H1 (cell line): ENCODE measurements around the gene C1orf56. TPM values are rescaled to one million over a fixed set of nuclear protein-coding genes. Genes with fewer than 3 reads are reported as not detected.

ENCODE experiments used
- CTCF ChIA-PET: fragments of 300-600 bp; sonication (Branson Sonifier 250); formaldehyde crosslinking; loops from one replicate; lab custom pipeline; 2021; ENCODE audit not compliant: partially characterized antibody; lab: Charles Lee
- POLR2A ChIA-PET: fragments of 300-600 bp; sonication (Branson Sonifier 250); formaldehyde crosslinking; loops from one replicate; lab custom pipeline; 2021; ENCODE audit warnings: inconsistent platforms; ENCODE audit not compliant: partially characterized antibody; lab: Charles Lee
- DNase-seq, 2 experiments: peaks; one replicate each; pipeline versions ENCODE4 v3.0.0 to v3.0.0-alpha.2; 2010 to 2022; ENCODE audit warnings: low spot score in 2 of 2, low read depth in 1 of 2, mixed read lengths in 1 of 2
- FAIRE-seq: peaks from 2 replicates; lab custom pipeline; 2011; peaks lifted over from hg19 to GRCh38; lab: Jason Lieb, UNC
- H2AFZ ChIP-seq: 2 replicates; pipeline ENCODE4 v1.8.1; 2012; ENCODE audit warnings: low read length, inconsistent platforms
- H2AK5ac ChIP-seq: 2 replicates; pipeline ENCODE4 v1.6.1; 2013; ENCODE audit warnings: low read depth, low read length
- H2BK120ac ChIP-seq: replicated peaks from 2 replicates; pipeline ENCODE3; 2013; ENCODE audit warnings: low read depth, low read length, inconsistent platforms
- H2BK12ac ChIP-seq: 2 replicates; pipeline ENCODE4 v1.6.1; 2013; ENCODE audit warnings: low read depth, low read length
- H2BK15ac ChIP-seq: 2 replicates; pipeline ENCODE4 v1.6.1; 2013; ENCODE audit warnings: low read length
- H2BK20ac ChIP-seq: 2 replicates; pipeline ENCODE4 v1.6.1; 2013; ENCODE audit warnings: low read length
- H2BK5ac ChIP-seq: 2 replicates; pipeline ENCODE4 v1.6.1; 2013; ENCODE audit warnings: low read depth, low read length
- H3K14ac ChIP-seq: 2 replicates; pipeline ENCODE4 v1.6.1; 2013; ENCODE audit warnings: inconsistent platforms; ENCODE audit not compliant: insufficient read length
- H3K18ac ChIP-seq: 2 replicates; pipeline ENCODE4 v1.6.1; 2013; ENCODE audit warnings: low read length; ENCODE audit errors: extremely low read depth
- H3K23ac ChIP-seq: 2 replicates; pipeline ENCODE4 v1.6.1; 2013; ENCODE audit warnings: inconsistent platforms; ENCODE audit not compliant: insufficient read length
- H3K23me2 ChIP-seq: 2 replicates; pipeline ENCODE4 v1.6.1; 2013; ENCODE audit warnings: low read depth, low read length
- H3K27ac ChIP-seq: 2 replicates; pipeline ENCODE4 v1.6.1; 2011; ENCODE audit warnings: low read depth, low read length, inconsistent platforms
- H3K27me3 ChIP-seq, 4 experiments: replicated peaks in 1 of 4; 1 replicate in 1 of 4; 2 replicates in 3 of 4; pipeline versions ENCODE4 v1.6.1 to v1.8.1; 2011 to 2013; ENCODE audit warnings: low read length in 3 of 4, mild to moderate bottlenecking in 3 of 4, inconsistent platforms in 2 of 4, mixed read lengths in 2 of 4, moderate library complexity in 1 of 4; ENCODE audit not compliant: control insufficient read depth in 3 of 4, insufficient read depth in 3 of 4; ENCODE audit errors: extremely low read depth in 1 of 4
- H3K36me3 ChIP-seq, 4 experiments: 2 replicates each; pipeline versions ENCODE4 v1.6.1 to v1.8.1; 2011 to 2013; ENCODE audit warnings: mild to moderate bottlenecking in 4 of 4, low read length in 3 of 4, moderate library complexity in 2 of 4, control low read depth in 1 of 4, inconsistent platforms in 1 of 4; ENCODE audit not compliant: insufficient read depth in 4 of 4, control insufficient read depth in 2 of 4
- H3K4ac ChIP-seq: replicated peaks from 2 replicates; pipeline ENCODE3; 2013; ENCODE audit warnings: low read length, low read depth, mixed read lengths, inconsistent platforms; ENCODE audit not compliant: insufficient read length
- H3K4me1 ChIP-seq, 4 experiments: replicated peaks in 1 of 4; 1 replicate in 1 of 4; 2 replicates in 3 of 4; pipeline versions ENCODE4 v1.6.1 to v1.8.1; 2011 to 2013; ENCODE audit warnings: low read length in 3 of 4, inconsistent platforms in 2 of 4, mixed read lengths in 1 of 4; ENCODE audit not compliant: insufficient read depth in 4 of 4, control insufficient read depth in 3 of 4
- H3K4me2 ChIP-seq, 2 experiments: 2 replicates each; pipeline versions ENCODE4 v1.6.1 to v1.8.1; 2011 to 2013; ENCODE audit warnings: low read depth in 2 of 2, low read length in 2 of 2, control low read depth in 1 of 2, inconsistent platforms in 1 of 2, mild to moderate bottlenecking in 1 of 2; ENCODE audit not compliant: insufficient read depth in 1 of 2
- H3K4me3 ChIP-seq, 4 experiments: fragments of 200-600, 300-600 bp in 1 of 4; sonication (generic), shearing (Covaris generic), sonication (Bioruptor Twin) in 1 of 4; 2 replicates each; pipeline versions ENCODE4 v1.5.1 to v1.8.1; 2011 to 2016; ENCODE audit warnings: low read length in 4 of 4, low read depth in 3 of 4, control low read depth in 2 of 4, inconsistent platforms in 2 of 4, mild to moderate bottlenecking in 2 of 4, mixed read lengths in 1 of 4, moderate library complexity in 1 of 4; ENCODE audit not compliant: insufficient read depth in 2 of 4; ENCODE audit errors: extremely low read depth in 1 of 4
- H3K56ac ChIP-seq: replicated peaks from 2 replicates; pipeline ENCODE3; 2013; ENCODE audit warnings: low read depth, mild to moderate bottlenecking, mixed read lengths, low read length, inconsistent platforms; ENCODE audit not compliant: insufficient read length
- H3K79me1 ChIP-seq: 2 replicates; pipeline ENCODE4 v1.6.1; 2013; ENCODE audit warnings: low read depth, low read length, control low read depth
- H3K79me2 ChIP-seq, 2 experiments: 2 replicates each; pipeline versions ENCODE4 v1.6.1 to v1.8.1; 2012 to 2013; ENCODE audit warnings: low read length in 2 of 2, mild to moderate bottlenecking in 2 of 2, inconsistent platforms in 1 of 2; ENCODE audit not compliant: insufficient read depth in 2 of 2, control insufficient read depth in 1 of 2
- H3K9ac ChIP-seq, 4 experiments: replicated peaks in 1 of 4; 1 replicate in 1 of 4; 2 replicates in 3 of 4; pipeline versions ENCODE4 v1.6.1 to v1.8.1; 2011 to 2013; ENCODE audit warnings: low read depth in 3 of 4, low read length in 3 of 4, control low read depth in 2 of 4, mild to moderate bottlenecking in 2 of 4, moderate library complexity in 2 of 4, inconsistent platforms in 1 of 4; ENCODE audit errors: extremely low read depth in 1 of 4
- H3K9me3 ChIP-seq, 2 experiments: 2 replicates each; pipeline versions ENCODE4 v1.6.1 to v1.8.1; 2012 to 2013; ENCODE audit warnings: mild to moderate bottlenecking in 2 of 2, moderate library complexity in 2 of 2, control low read depth in 1 of 2, inconsistent platforms in 1 of 2, low read depth in 1 of 2, low read length in 1 of 2, mixed read lengths in 1 of 2; ENCODE audit not compliant: insufficient read depth in 2 of 2
- H4K20me1 ChIP-seq, 2 experiments: replicated peaks in 1 of 2; 2 replicates each; pipeline versions ENCODE3 to v1.8.1; 2011 to 2013; ENCODE audit warnings: inconsistent platforms in 2 of 2, low read length in 2 of 2, mild to moderate bottlenecking in 1 of 2; ENCODE audit not compliant: insufficient read depth in 2 of 2, control insufficient read depth in 1 of 2
- H4K5ac ChIP-seq: 2 replicates; pipeline ENCODE4 v1.6.1; 2013; ENCODE audit warnings: low read length, low read depth, mixed read lengths, inconsistent platforms; ENCODE audit not compliant: insufficient read length
- H4K8ac ChIP-seq: 2 replicates; pipeline ENCODE4 v1.8.0; 2013; ENCODE audit warnings: mild to moderate bottlenecking, moderate library complexity, low read length, inconsistent platforms; ENCODE audit not compliant: insufficient read depth; ENCODE audit errors: extremely low read depth
- H4K91ac ChIP-seq: replicated peaks from 2 replicates; pipeline ENCODE3; 2013; ENCODE audit warnings: low read length, mixed read lengths, inconsistent platforms; ENCODE audit not compliant: insufficient read length
- ASH2L ChIP-seq: fragments of 200-600, 300-600 bp; sonication (generic); IDR thresholded peaks from one replicate; pipeline ENCODE4 v1.7.1; 2017; ENCODE audit warnings: low read length
- CREB1 ChIP-seq: IDR thresholded peaks from 2 replicates; pipeline ENCODE4 v1.6.1; 2012; ENCODE audit warnings: inconsistent platforms
- E2F6 ChIP-seq: IDR thresholded peaks from 2 replicates; pipeline ENCODE4 v1.6.1; 2012; ENCODE audit warnings: inconsistent platforms
- HDAC2 ChIP-seq, 2 experiments: fragments of 300-600 bp in 1 of 2; sonication (generic) in 1 of 2; IDR thresholded peaks; 2 replicates each; pipeline ENCODE4 v1.6.1; 2011 to 2012; ENCODE audit warnings: low read depth in 2 of 2, low read length in 2 of 2, mild to moderate bottlenecking in 2 of 2, moderate library complexity in 2 of 2, borderline replicate concordance in 1 of 2, inconsistent platforms in 1 of 2
- KDM1A ChIP-seq: fragments of 200-600, 300-600 bp; sonication (generic); IDR thresholded peaks from 2 replicates; pipeline ENCODE4 v1.7.1; 2016; ENCODE audit warnings: mild to moderate bottlenecking, low read length, borderline replicate concordance
- KDM5A ChIP-seq: fragments of 200-600 bp; IDR thresholded peaks from 2 replicates; pipeline ENCODE4 v1.7.1; 2012; ENCODE audit warnings: mild to moderate bottlenecking, low read length, inconsistent platforms, mixed read lengths
- RNF2 ChIP-seq: fragments of 200-900, 300-1000 bp; sonication (generic); IDR thresholded peaks from 2 replicates; pipeline ENCODE4 v1.7.1; 2016; ENCODE audit warnings: borderline replicate concordance, low read depth, mild to moderate bottlenecking, antibody characterized with exemption, low read length; ENCODE audit not compliant: poor library complexity, severe bottlenecking; ENCODE audit errors: missing control alignments
- SUZ12 ChIP-seq: fragments of 200-600 bp; sonication (generic); IDR thresholded peaks from 2 replicates; pipeline ENCODE4 v1.6.1; 2012; ENCODE audit warnings: mild to moderate bottlenecking, inconsistent platforms, low read length, moderate library complexity, mixed read lengths
- WGBS, 2 experiments: shearing (Covaris generic) in 1 of 2; methylation state at CpG; one replicate each; pipeline versions ENCODE4 v1.1.6 to v1.1.7; 2013 to 2015; ENCODE audit warnings: low lambda C conversion rate in 2 of 2, mixed read lengths in 2 of 2, inconsistent platforms in 1 of 2, low coverage in 1 of 2, missing lambda C conversion rate in 1 of 2; ENCODE audit not compliant: insufficient replicate concordance in 2 of 2, insufficient coverage in 1 of 2, insufficient read length in 1 of 2; ENCODE audit errors: extremely low coverage in 1 of 2, missing lambda C conversion rate in 1 of 2; 5-methylcytosine and 5-hydroxymethylcytosine counted together
- polyA plus RNA-seq, 7 experiments: library from polyadenylated mRNA; depleted of rRNA in 3 of 7; stranded (reverse) in 5 of 7; unstranded in 2 of 7; fragments of >200 nt in 5 of 7; fragments of 200-250 nt in 2 of 7; gene quantifications; 1 replicate in 5 of 7; 2 replicates in 1 of 7; 4 replicates in 1 of 7; pipeline versions ENCODE4 v1.2.1 to v1.2.3, GENCODE V29; 2011 to 2013; ENCODE audit warnings: missing spikeins in 2 of 7, mixed read lengths in 2 of 7
- total RNA-seq: library from RNA; stranded (reverse); fragmentation: NEBNext Ultra II Directional; extraction: Animal tissue kit (Norgen Biotek cat#: 25700); gene quantifications from 2 replicates; pipeline ENCODE4 v1.2.1, GENCODE V29; 2021
- TF ChIP-seq, protein P1 (sequence below): IDR thresholded peaks from 2 replicates; pipeline ENCODE4 v1.6.1; 2011; ENCODE audit warnings: low read length, improper control_type of control experiment

The C1orf56 gene
- total and polyA plus RNA-seq, 2 of the 8 experiments (the other 6 are each of a cell fraction or from before 2014, with no cell fraction given) = 3.0 to 3.4 TPM

DNA sequence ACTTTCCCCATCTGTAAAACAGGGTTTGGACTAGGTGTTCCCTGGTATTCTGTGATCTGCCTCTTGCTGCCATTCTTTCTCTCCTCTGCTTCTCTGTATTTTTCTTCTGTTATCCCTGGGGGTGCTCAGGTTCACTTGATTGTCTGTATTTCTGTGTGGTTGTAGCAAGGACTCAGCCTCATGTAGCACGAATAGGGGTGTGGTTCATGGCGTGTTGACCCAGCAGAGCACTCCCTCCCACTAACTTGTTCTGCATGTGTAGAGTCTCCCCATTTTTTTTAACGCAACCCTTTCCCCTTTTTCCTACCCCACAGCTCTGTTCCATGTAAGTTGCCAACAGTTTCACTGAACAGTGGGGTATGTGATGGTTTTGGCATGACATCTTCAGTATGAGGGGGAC, 12.4 kb upstream of the C1orf56 start:
- no peak overlapping the region for H3K4ac ChIP-seq
- H2BK12ac ChIP-seq = no peak overlapping the region
- H2BK5ac ChIP-seq = no peak overlapping the region
- no peak overlapping the region for H4K8ac ChIP-seq
- no peaks in the 10 kb centered on the region for H4K20me1 ChIP-seq
- ChIA-PET POLR2A (interaction anchor here (0.6 to 6.4 kb wide), 2 partner anchors 13 to 170 kb away, joined by 4 to 58 read pairs; partner anchors contain the start of gene C1orf56), CTCF (interaction anchor here (1.6 to 2.9 kb wide), 2 partner anchors 11 to 65 kb away, joined by 4 to 17 read pairs; no protein-coding TSS in a partner anchor)
- H3K27ac ChIP-seq = no peak overlapping the region
- H3K79me1 ChIP-seq = no peaks in the 10 kb centered on the region
- H2AFZ ChIP-seq = no peak overlapping the region
- no peaks in the 10 kb centered on the region for H3K27me3 ChIP-seq
- H2AK5ac ChIP-seq = no peak overlapping the region
- H3K23me2 ChIP-seq = no peaks in the 10 kb centered on the region
- no peak overlapping the region for H3K18ac ChIP-seq
- no peak for FAIRE-seq
- H2BK15ac ChIP-seq = no peak overlapping the region
- no peak overlapping the region for H4K5ac ChIP-seq
- H3K56ac ChIP-seq = no peak overlapping the region
- no peak overlapping the region for H4K91ac ChIP-seq
- DNase-seq = no peak
- peaks cover 0 to 16% (median 11%) of the 10 kb centered on the region in 4 experiments; a peak in 6 of 8 replicates for H3K36me3 ChIP-seq
- H2BK120ac ChIP-seq = no peak overlapping the region
- H3K4me2 ChIP-seq = no peak overlapping the region
- no peaks in the 10 kb centered on the region for H3K79me2 ChIP-seq
- WGBS, 2 experiments = 90% methylated on average over 3 of the region's 3 CpGs; no CpG with 5 or more reads in 1 of the 2 experiments
- H3K4me1 ChIP-seq = peaks cover 0 to 3% (median 0%) of the 10 kb centered on the region in 4 experiments; a peak in 3 of 7 replicates
- no peak overlapping the region for H3K4me3 ChIP-seq
- no peak overlapping the region for H2BK20ac ChIP-seq
- H3K9me3 ChIP-seq = no peaks in the 10 kb centered on the region
- no peak overlapping the region for H3K23ac ChIP-seq
- H3K14ac ChIP-seq = no peak overlapping the region
- no peak overlapping the region for H3K9ac ChIP-seq
- TF ChIP-seq HDAC2 (IDR thresholded peaks at IDR 0.05; ENCODE audit: borderline replicate concordance in 1 of 2, low read depth in 2 of 2, low read length in 2 of 2) (no peak), RNF2 (no peak), ASH2L (no peak), KDM5A (no peak), SUZ12 (no peak), E2F6 (no peak), KDM1A (no peak), CREB1 (no peak)
- TF ChIP-seq, protein P1, sequence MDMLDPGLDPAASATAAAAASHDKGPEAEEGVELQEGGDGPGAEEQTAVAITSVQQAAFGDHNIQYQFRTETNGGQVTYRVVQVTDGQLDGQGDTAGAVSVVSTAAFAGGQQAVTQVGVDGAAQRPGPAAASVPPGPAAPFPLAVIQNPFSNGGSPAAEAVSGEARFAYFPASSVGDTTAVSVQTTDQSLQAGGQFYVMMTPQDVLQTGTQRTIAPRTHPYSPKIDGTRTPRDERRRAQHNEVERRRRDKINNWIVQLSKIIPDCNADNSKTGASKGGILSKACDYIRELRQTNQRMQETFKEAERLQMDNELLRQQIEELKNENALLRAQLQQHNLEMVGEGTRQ = no peak
